OCI-M2 (cell line): ENCODE measurements around the gene ADGRV1.
"Not testable (repeated sequence)": the region's sequence is repeated elsewhere in the genome, so short reads cannot be mapped to it uniquely, and the experiment has no call there.

Source experiments
- DNase-seq: peaks from one replicate; lab custom pipeline; 2025; ENCODE audit not compliant: unreplicated experiment; lab: John Stamatoyannopoulos, UW

Gene ADGRV1

GRCh38 chr5:90551376-90551775, 7.2 kb upstream of the ADGRV1 start:
- DNase-seq = no peak

- DNase-seq = no peak
Observed at GRCh38 chr5:90553711-90554110, 4.9 kb upstream of the ADGRV1 start.

DNA sequence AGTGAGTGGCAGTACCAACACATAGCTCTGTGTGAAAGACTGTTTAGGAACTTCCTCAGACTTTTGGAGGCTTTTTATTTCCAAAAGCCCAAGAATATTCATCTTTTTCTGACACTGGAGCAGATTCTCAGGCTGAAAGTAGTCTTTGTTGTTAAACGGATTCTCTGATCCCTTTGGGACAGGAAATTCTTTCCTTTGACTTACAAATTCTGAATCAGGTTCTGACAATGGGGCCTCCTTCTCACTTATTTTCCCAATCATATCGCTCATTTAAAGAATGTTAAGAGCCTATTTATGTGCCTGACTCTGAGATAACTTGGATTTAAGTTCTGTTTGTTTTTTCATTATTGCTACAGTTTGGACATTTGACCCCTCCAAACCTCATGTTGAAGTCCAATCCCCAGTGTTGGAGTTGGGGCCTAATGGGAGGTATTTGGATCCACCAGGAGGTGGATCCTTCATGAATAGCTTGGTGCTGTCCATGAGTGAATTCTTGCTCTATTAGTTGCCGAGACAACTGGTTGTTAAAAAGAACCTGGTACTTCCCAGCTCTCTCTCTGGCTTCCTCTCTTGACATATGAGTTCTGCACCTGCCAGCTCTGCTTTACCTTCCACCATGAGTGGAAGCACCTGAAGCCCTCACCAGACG, 4.1 kb upstream of the ADGRV1 start:
- no peak for DNase-seq

GRCh38 chr5:90555666-90556065, 2.9 kb upstream of the ADGRV1 start:
- no peak for DNase-seq

- DNase-seq = no peak
Observed at GRCh38 chr5:90557391-90557790, 1.2 kb upstream of the ADGRV1 start.

- DNase-seq = no peak
Observed at GRCh38 chr5:90557871-90558270, 726 bp upstream of the ADGRV1 start.

GRCh38 chr5:90560771-90561170, 2.2 kb downstream of the ADGRV1 start:
- no peak for DNase-seq

DNA sequence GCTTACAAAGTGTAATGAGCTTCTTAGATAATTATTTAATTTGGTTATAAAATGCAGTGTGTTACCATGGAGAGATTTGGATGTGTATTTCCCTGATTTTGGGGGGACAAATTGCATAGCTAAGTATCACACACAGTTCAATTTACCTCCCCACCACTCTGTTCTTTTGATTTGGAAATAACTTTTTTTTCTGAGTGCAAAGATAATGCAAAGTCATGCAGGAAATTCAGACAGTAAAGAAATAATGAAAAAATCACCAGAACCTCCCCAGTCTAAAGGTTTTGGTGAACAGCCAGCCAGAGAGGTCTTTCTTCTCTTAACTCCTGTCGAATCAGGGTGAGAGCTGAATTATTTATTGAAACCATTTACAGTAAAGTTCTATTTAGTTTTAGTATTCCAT, 3.2 kb downstream of the ADGRV1 start:
- no peak for DNase-seq

DNA sequence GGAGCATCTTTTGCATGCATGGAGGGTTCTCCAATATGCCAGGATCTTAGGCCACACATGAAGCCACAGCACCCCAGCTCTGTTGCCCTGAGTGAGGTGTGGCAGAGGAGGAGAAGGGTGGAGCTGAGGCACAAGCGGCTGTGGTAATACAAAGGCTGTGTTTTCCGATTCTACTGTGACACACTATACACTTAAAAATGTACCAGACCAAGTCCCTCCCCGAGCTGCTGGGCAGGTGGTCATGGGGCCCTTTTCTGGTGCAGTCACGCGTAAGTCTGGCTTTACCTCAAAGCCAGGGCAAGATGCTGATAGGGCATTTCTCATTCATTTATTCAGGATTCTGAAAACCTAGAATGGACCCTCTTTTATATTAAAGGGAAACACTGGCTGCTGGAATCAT, 3.7 kb downstream of the ADGRV1 start:
- no peak for DNase-seq

- DNase-seq = no peak
Observed at GRCh38 chr5:90563108-90563507, 4.5 kb downstream of the ADGRV1 start.

GRCh38 chr5:90565491-90565890, 6.9 kb downstream of the ADGRV1 start:
- no peak for DNase-seq

GRCh38 chr5:90569084-90569483, 10.5 kb downstream of the ADGRV1 start:
- DNase-seq = no peak

GRCh38 chr5:90570034-90570433, 11.4 kb downstream of the ADGRV1 start:
- DNase-seq = no peak

- DNase-seq = no peak
Observed at GRCh38 chr5:90571147-90571773, 12.7 kb downstream of the ADGRV1 start.

- DNase-seq = no peak
Observed at GRCh38 chr5:90575712-90576111, 17.1 kb downstream of the ADGRV1 start.

GRCh38 chr5:90576566-90576965, 18.0 kb downstream of the ADGRV1 start:
- DNase-seq = not testable (repeated sequence)

- DNase-seq = not testable (repeated sequence)
Observed at GRCh38 chr5:90579905-90580304, 21.3 kb downstream of the ADGRV1 start.

DNA sequence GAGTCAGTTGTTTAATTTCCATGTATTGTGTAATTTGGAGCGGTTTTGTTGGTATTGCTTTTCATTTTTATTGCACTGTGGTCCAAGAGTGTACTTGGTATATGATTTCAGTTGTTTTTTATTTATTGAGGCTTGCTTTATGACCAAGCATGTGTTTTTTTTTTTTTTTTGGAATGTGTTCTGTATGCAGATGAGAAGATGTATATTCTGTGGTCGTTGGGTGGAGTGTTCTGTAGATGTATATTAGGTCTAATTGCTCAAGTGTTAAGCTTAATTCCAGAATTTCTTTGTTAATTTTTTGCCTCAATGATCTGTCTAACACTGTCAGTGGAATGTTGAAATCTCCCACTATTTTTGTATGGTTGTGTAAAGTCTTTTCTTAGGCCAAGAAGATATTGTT, 23.4 kb downstream of the ADGRV1 start:
- DNase-seq = no peak

DNA sequence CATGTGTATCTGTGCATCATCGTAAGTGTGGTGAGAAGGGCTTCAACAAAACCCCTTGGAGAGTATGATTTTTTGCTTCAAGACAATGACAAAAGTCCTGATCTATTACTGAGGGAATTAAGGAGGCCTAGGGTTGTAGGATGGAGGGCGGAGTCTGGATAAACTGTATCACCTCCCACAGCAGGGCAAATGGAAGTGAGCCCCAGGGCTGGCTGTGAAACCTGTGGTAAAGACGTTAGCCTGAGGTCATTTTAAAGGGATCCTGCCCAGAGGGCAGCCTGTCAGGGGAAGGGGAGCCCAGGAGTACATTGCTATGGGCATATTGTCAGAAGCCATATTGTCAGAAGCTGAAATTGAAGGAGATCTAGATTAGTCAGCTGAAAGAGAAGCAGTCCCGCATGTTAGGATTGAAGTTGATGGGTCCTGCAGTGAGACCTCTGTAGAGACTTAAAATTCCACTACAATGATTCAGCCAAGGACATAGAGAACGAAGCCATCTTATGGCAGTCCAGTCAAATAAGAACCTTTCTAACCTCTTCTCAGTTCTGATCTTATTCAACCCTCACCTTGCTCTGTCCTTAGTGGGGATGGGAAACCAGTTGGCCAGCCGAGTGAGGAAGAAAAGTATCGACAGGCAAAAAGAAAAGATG, 26.9 kb downstream of the ADGRV1 start:
- DNase-seq = no peak

- no peak for DNase-seq
Observed at GRCh38 chr5:90586469-90586868, 27.9 kb downstream of the ADGRV1 start.

DNA sequence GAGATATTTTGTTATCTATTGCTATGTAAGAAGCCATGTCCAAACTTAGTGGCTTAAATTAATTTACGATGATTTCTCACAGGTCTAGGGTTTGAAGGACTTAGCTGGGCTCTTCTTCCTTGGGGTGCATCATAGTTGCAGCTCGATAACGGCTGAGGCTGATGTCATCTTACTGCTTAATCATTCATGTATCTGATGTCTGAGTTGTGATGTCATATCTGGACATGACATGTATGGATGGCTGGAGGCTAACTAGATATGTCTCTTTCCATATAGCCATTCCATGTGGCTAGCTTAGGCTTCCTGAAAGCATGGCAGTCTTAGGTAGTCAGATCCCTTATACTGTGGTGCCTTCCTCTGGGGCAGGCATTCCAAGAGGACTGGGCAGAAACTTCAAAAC, 31.6 kb downstream of the ADGRV1 start:
- DNase-seq = no peak

DNA sequence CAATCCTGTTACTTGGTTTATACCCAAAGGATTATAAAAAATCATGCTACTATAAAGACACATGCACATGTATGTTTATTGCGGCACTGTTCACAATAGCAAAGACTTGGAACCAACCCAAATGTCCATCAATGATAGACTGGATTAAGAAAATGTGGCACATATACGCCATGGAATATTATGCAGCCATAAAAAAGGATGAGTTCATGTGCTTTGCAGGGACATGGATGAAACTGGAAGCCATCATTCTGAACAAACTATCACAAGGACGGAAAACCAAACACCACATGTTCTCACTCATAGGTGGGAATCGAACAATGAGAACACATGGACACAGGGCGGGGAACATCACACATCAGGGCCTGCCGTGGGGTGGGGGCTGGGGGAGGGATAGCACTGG, 34.5 kb downstream of the ADGRV1 start:
- not testable (repeated sequence) for DNase-seq
